HCT116 (cell line): ENCODE results near the gene IZUMO1.

Experiments used
- CTCF ChIP-seq, 3 experiments: fragments of 200-600 bp in 1 of 3; sonication (generic) in 1 of 3; IDR thresholded peaks in 2 of 3; conservative IDR thresholded peaks in 1 of 3; 2 replicates each; pipeline ENCODE4 v1.5.1; 2012 to 2017; ENCODE audit warnings: low read depth in 2 of 3, low read length in 2 of 3, antibody characterized with exemption in 1 of 3, borderline replicate concordance in 1 of 3, control low read depth in 1 of 3, mild to moderate bottlenecking in 1 of 3, mixed read lengths in 1 of 3, mixed run types in 1 of 3, moderate library complexity in 1 of 3; ENCODE audit not compliant: insufficient read depth in 1 of 3
- EZH2 ChIP-seq: fragments of 200-600 bp; sonication (generic); IDR thresholded peaks from 2 replicates; pipeline ENCODE4 v1.6.1; 2017; ENCODE audit warnings: antibody characterized with exemption, mixed run types
- POLR2A ChIP-seq: IDR thresholded peaks from 2 replicates; pipeline ENCODE4 v1.7.0; 2011; ENCODE audit warnings: borderline replicate concordance; ENCODE audit not compliant: insufficient read depth, insufficient read length; ENCODE audit errors: extremely low read depth
- REST ChIP-seq: IDR thresholded peaks from 2 replicates; pipeline ENCODE4 v1.6.1; 2012; ENCODE audit warnings: low read depth
- SIN3A ChIP-seq: IDR thresholded peaks from 2 replicates; pipeline ENCODE4 v1.6.1; 2012; ENCODE audit warnings: low read depth
- TCF7L2 ChIP-seq: IDR thresholded peaks from 2 replicates; pipeline ENCODE4 v1.7.0; 2011; ENCODE audit warnings: borderline replicate concordance, inconsistent platforms; ENCODE audit not compliant: insufficient read depth, insufficient read length; ENCODE audit errors: extremely low read depth

DNA sequence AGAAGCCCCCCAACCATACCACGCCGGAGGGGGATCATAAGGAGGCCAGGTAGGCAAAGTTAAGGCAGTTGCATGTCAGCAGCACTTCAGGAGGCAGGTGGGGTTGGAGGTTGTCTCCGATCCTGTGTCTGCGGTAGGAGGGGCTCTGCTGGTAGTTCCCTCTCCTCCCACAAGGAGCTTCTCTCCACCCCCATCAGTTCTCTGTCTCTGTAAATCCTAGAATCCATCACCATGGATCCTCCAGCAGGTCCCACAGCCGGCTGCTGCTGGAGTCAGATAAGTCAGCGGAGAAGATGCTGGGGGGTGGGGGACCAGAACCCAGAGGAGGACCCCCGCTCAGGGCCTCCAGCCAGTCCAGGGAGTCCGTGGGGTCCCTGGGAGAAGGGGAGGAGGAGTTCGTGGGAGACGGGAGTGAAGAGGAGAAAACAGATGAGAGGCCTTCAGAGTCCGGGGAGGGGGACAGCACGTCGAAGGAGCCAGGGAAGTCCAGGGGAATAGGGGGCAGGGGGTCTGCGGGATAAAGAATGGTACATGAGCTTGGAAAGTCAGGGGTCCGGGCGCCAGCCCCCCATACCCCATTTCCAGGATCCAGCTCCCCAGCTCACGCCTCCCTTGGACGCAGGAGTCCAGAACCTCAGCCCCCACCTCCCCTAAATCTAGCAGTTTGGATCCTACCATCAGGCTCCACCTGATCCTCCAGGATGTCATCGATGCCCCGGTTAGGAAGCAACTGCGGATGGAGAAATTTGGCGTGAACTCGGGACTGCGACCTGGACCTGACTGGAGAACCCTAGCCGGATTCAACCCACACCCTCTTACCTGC is 33.5 kb downstream of the IZUMO1 start:
- TF ChIP-seq REST (no peak), EZH2 (no peak), POLR2A (no peak), TCF7L2 (no peak), SIN3A (no peak), CTCF (IDR thresholded peaks at IDR 0.05 in 2 of 3, conservative IDR thresholded peaks at IDR 0.05 in 1 of 3; ENCODE audit: borderline replicate concordance in 1 of 3, insufficient read depth in 1 of 3, low read depth in 2 of 3, low read length in 2 of 3) (peak in 1 of 3 experiments; percentile 49; a peak in 3 of 6 replicates)
